WTC11 (cell line): ENCODE data around the gene MBOAT1. TPM values are rescaled to one million over a fixed set of nuclear protein-coding genes. Genes with fewer than 3 reads are reported as not detected.
A peak's percentile ranks its signal among the peaks of the same experiment; 100 is the strongest.

ENCODE experiments used
- ATAC-seq: fragments of 200-7000 bp; cut with Tn5 transposase; 2 replicates; pipeline ENCODE4 v1.10.0; 2021; ENCODE audit warnings: mild to moderate bottlenecking, moderate library complexity
- CTCF ChIA-PET: fragments of 300-600 bp; sonication (Branson Sonifier 250); formaldehyde crosslinking; loops from one replicate; lab custom pipeline; 2021; ENCODE audit warnings: antibody characterized with exemption; lab: Charles Lee
- POLR2A ChIA-PET: fragments of 350-600 bp; sonication (Branson Sonifier 250); formaldehyde crosslinking; loops from one replicate; lab custom pipeline; 2021; ENCODE audit warnings: antibody characterized with exemption; lab: Charles Lee
- DNase-seq: peaks from one replicate; pipeline ENCODE4 v3.0.0; 2021; ENCODE audit warnings: low spot score
- H3K27ac Mint-ChIP-seq: 2 replicates; pipeline ENCODE4 v1.8.0; 2021; ENCODE audit warnings: mixed read lengths
- H3K27me3 Mint-ChIP-seq: 2 replicates; pipeline ENCODE4 v1.8.0; 2021; ENCODE audit warnings: low read depth, mild to moderate bottlenecking, moderate library complexity, mixed read lengths
- H3K36me3 Mint-ChIP-seq: 2 replicates; pipeline ENCODE4 v1.8.0; 2021; ENCODE audit warnings: mixed read lengths
- H3K4me1 Mint-ChIP-seq: 2 replicates; pipeline ENCODE4 v1.8.0; 2022; ENCODE audit warnings: mixed read lengths
- H3K4me3 Mint-ChIP-seq: 2 replicates; pipeline ENCODE4 v1.8.0; 2021; ENCODE audit warnings: mild to moderate bottlenecking, moderate library complexity, mixed read lengths
- H3K9me3 Mint-ChIP-seq: 2 replicates; pipeline ENCODE4 v1.8.0; 2021; ENCODE audit warnings: mixed read lengths
- ARID4B ChIP-seq: sonication (generic); formaldehyde crosslinking; IDR thresholded peaks from 2 replicates; pipeline ENCODE4 v1.8.0; 2023; ENCODE audit warnings: missing genetic modification reagents, mild to moderate bottlenecking, borderline replicate concordance
- ATF3 ChIP-seq: sonication (generic); formaldehyde crosslinking; conservative IDR thresholded peaks from 2 replicates; pipeline ENCODE4 v1.8.1; 2022; ENCODE audit warnings: mild to moderate bottlenecking, missing genetic modification reagents
- CBFB ChIP-seq: sonication (generic); formaldehyde crosslinking; IDR thresholded peaks from 2 replicates; pipeline ENCODE4 v1.8.1; 2022; ENCODE audit warnings: mild to moderate bottlenecking, low read depth, missing genetic modification reagents
- FOXP1 ChIP-seq: sonication (generic); formaldehyde crosslinking; IDR thresholded peaks from 2 replicates; pipeline ENCODE4 v1.8.0; 2022; ENCODE audit warnings: missing genetic modification reagents, mild to moderate bottlenecking, moderate library complexity, borderline replicate concordance
- HMGXB4 ChIP-seq: sonication (generic); formaldehyde crosslinking; IDR thresholded peaks from 2 replicates; pipeline ENCODE4 v1.8.1; 2023; ENCODE audit warnings: mild to moderate bottlenecking, moderate library complexity, missing genetic modification reagents
- IRF1 ChIP-seq: sonication (generic); formaldehyde crosslinking; IDR thresholded peaks from 2 replicates; pipeline ENCODE4 v1.8.0; 2023; ENCODE audit warnings: missing genetic modification reagents
- IRF2 ChIP-seq: sonication (generic); formaldehyde crosslinking; IDR thresholded peaks from 2 replicates; pipeline ENCODE4 v1.8.0; 2022; ENCODE audit warnings: low read depth, missing genetic modification reagents, borderline replicate concordance
- MYBL2 ChIP-seq: sonication (generic); formaldehyde crosslinking; IDR thresholded peaks from 2 replicates; pipeline ENCODE4 v1.8.1; 2023; ENCODE audit warnings: mild to moderate bottlenecking, moderate library complexity, missing genetic modification reagents
- NFATC4 ChIP-seq: fragments of 250-450 bp; sonication (Bioruptor Pico); IDR thresholded peaks from 2 replicates; pipeline ENCODE4 v1.9.0; 2021; ENCODE audit warnings: mild to moderate bottlenecking
- NR2C2 ChIP-seq: sonication (generic); formaldehyde crosslinking; IDR thresholded peaks from 2 replicates; pipeline ENCODE4 v1.8.0; 2022; ENCODE audit warnings: mild to moderate bottlenecking, missing genetic modification reagents
- RORB ChIP-seq: fragments of 250-450 bp; sonication (Bioruptor Pico); IDR thresholded peaks from 2 replicates; pipeline ENCODE4 v1.9.0; 2021; ENCODE audit warnings: mild to moderate bottlenecking
- SMAD4 ChIP-seq: sonication (generic); formaldehyde crosslinking; IDR thresholded peaks from 2 replicates; pipeline ENCODE4 v1.8.0; 2022; ENCODE audit warnings: mild to moderate bottlenecking, missing genetic modification reagents
- USF1 ChIP-seq: sonication (generic); formaldehyde crosslinking; IDR thresholded peaks from 2 replicates; pipeline ENCODE4 v1.8.0; 2022; ENCODE audit warnings: mild to moderate bottlenecking, missing genetic modification reagents
- ZBTB43 ChIP-seq: sonication (generic); formaldehyde crosslinking; IDR thresholded peaks from 2 replicates; pipeline ENCODE4 v1.8.1; 2023; ENCODE audit warnings: mild to moderate bottlenecking, missing genetic modification reagents
- ZNF396 ChIP-seq: fragments of 250-450 bp; sonication (Bioruptor Pico); IDR thresholded peaks from 2 replicates; pipeline ENCODE4 v1.8.0; 2021; ENCODE audit warnings: mild to moderate bottlenecking, moderate library complexity, borderline replicate concordance
- ZNF425 ChIP-seq: fragments of 250-450 bp; sonication (Bioruptor Pico); conservative IDR thresholded peaks from 2 replicates; pipeline ENCODE4 v1.9.0; 2021; ENCODE audit warnings: mild to moderate bottlenecking
- total RNA-seq: library from RNA; stranded (reverse); gene quantifications from 3 replicates; pipeline ENCODE4 v1.2.3, GENCODE V29; 2021

MBOAT1 gene
- total RNA-seq, 1 experiment from 2014 or later: 22.9 TPM

GRCh38 chr6:20117474-20117873, 94.8 kb downstream of the MBOAT1 start:
- H3K4me3 Mint-ChIP-seq: no peak overlapping the region
- no peak for TF ChIP-seq ZNF425 (CRISPR knock-in tag)
- TF ChIP-seq MYBL2 (CRISPR knock-in tag): no peak
- no peak for TF ChIP-seq USF1 (CRISPR knock-in tag)
- TF ChIP-seq CBFB (CRISPR knock-in tag): no peak
- no peak for TF ChIP-seq RORB (CRISPR knock-in tag)
- no peak for TF ChIP-seq NFATC4 (CRISPR knock-in tag)
- no peak for TF ChIP-seq ZNF396 (CRISPR knock-in tag)
- no peak for TF ChIP-seq NR2C2 (CRISPR knock-in tag)
- no peak for TF ChIP-seq ARID4B (CRISPR knock-in tag)
- no peak for TF ChIP-seq SMAD4 (CRISPR knock-in tag)
- no peak for TF ChIP-seq FOXP1 (CRISPR knock-in tag)
- no peak for TF ChIP-seq ATF3
- TF ChIP-seq IRF1 (CRISPR knock-in tag): no peak
- TF ChIP-seq IRF2 (CRISPR knock-in tag): no peak
- no peak for TF ChIP-seq HMGXB4
- TF ChIP-seq ZBTB43 (CRISPR knock-in tag): no peak
- TF ChIP-seq, all 79 proteins: peak for 0
- H3K36me3 Mint-ChIP-seq: peaks cover 10% of the 10 kb centered on the region
- H3K4me1 Mint-ChIP-seq: peaks cover 18% of the 10 kb centered on the region
- DNase-seq (peak; percentile 16), ATAC-seq (peak; percentile 78)
- POLR2A ChIA-PET: no interaction called here
- CTCF ChIA-PET: interaction anchor here (2.9 to 3.2 kb wide), 2 partner anchors 9 to 25 kb away, joined by 11 to 27 read pairs; no protein-coding TSS in a partner anchor
- H3K27me3 Mint-ChIP-seq: no peaks in the 10 kb centered on the region
- H3K9me3 Mint-ChIP-seq: no peaks in the 10 kb centered on the region
- H3K27ac Mint-ChIP-seq: peak overlapping the region; percentile 8; the same call in 1 of the 2 replicates
